ENCODE results near the gene PMVK.
"Not testable (repeated sequence)": the region's sequence is repeated elsewhere in the genome, so short reads cannot be mapped to it uniquely, and the experiment has no call there.

PMVK gene

GRCh38 chr1:154912755-154913154 lies 23.8 kb downstream of the PMVK start:
- DNase-seq = no peak

DNA sequence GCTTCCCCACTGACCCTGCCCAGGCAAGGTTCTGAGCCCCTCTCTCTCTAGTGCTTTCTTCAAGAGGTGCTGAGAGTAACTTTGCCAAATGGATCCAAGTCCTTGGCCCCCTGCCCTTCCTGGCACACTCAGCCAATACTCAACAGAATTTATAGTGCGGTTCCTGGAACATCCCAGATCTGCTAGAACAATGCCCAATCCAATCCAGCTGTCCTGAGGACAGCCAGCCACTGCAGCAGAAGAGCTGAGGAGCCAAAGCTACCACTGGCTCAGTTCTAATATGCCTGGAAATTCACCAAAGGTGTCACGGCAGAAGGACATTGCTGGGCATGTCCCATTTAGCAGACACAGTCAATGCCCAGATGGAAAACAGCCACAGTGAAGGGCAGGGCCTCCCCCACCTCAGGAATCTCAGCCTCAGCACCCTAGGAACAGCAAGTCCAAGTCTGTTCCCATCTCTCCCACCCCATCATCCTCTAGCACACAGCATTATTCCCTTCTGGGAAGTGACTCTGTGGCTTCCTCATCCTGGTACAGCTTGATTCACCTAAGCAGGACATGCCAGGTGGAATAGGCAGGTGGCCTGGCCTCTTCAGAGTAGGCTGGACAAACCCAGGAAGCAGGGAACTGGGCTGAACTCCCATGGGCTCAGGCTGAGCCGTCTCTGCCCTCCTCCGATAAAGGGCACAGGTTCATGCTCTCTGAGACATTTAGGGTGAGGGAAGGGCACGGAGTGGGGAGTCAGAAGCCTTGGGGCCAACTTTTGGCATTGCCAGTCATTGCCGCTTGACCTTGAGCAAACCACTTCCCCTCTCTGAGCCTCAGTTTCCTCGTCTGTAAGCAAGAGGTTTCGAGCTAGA lies 24.6 kb downstream of the PMVK start:
- no peak for DNase-seq

GRCh38 chr1:154910851-154911250 lies 25.7 kb downstream of the PMVK start:
- DNase-seq = no peak

GRCh38 chr1:154908937-154909336 lies 27.6 kb downstream of the PMVK start:
- DNase-seq = no peak

- not testable (repeated sequence) for DNase-seq
These were observed 28.4 kb downstream of the PMVK start for GRCh38 chr1:154908129-154908528.

- DNase-seq = no peak
These were observed 29.9 kb downstream of the PMVK start for GRCh38 chr1:154906621-154907081.

DNA sequence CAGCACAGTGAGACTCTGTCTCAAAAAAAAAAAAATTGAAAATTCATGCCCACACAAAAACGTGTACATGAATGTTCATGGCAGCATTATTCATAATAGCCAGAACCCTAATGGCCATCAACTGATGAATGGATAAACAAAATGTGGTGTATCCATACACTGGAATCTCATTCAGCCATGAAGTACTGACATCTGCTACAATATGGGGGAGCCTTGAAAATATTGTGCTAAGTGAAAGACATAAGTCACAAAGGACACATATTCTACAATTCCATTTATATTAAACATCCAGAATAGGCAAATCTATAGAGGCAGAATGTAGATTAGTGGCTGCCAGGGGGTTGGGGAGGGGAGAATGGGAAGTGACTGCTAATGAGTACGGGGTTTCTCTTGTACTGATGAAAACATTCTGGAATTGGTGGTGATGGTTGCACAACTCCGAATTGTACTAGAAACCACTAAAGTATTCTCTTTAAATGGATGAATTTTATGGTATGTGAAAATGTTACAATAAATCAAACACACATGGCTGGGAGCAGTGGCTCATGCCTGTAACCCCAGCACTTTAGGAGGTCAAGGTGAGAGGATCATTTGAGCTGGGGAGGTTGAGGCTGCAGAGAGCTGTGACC lies 33.5 kb downstream of the PMVK start:
- no peak for DNase-seq

DNA sequence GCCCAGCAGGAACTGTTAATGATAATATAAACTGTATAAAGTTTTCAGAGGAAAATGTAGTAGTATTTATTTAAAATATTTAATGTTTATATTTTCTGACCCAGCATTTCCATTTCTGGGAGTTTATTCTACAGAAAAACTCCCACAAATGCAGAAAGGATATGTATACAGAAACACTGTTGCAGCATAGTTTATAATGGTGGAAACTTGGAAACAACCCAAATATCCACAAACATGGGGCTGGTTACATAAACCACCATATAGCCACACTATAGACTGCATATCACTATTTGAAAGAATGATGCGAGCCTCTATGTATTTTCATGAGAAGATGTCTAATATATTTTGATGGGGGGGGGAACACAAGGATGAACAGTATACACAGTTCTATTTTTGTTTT lies 34.9 kb downstream of the PMVK start:
- no peak for DNase-seq

- DNase-seq = no peak
These were observed 37.5 kb downstream of the PMVK start for GRCh38 chr1:154899041-154899440.

- no peak for DNase-seq
These were observed 39.7 kb downstream of the PMVK start for GRCh38 chr1:154896771-154897286.

DNA sequence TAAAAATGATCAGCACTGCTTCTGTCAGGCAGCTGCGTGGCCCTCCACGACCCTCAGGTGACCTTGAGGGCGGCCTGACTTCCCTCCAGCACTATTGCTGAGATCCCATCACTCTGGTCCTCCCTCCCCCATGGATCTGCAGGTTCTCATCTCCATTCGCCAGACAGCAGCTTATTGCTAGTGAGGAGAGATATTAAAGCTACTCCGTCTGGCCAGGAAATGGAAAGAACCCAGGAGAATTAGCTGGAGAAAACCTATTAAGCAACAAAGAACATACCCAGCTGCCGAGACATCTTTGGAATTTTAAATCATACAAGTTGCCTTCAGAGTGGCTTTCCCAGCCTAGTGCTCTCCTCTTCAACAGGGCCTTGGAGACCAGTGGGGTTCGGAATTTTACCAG lies 40.7 kb downstream of the PMVK start:
- DNase-seq = no peak

GRCh38 chr1:154891452-154891851 lies 45.1 kb downstream of the PMVK start:
- no peak for DNase-seq

- no peak for DNase-seq
These were observed 47.8 kb downstream of the PMVK start for GRCh38 chr1:154888757-154889156.

- DNase-seq = no peak
These were observed 50.1 kb downstream of the PMVK start for GRCh38 chr1:154886281-154887015.

GRCh38 chr1:154884869-154885701 lies 51.4 kb downstream of the PMVK start:
- DNase-seq = no peak

DNA sequence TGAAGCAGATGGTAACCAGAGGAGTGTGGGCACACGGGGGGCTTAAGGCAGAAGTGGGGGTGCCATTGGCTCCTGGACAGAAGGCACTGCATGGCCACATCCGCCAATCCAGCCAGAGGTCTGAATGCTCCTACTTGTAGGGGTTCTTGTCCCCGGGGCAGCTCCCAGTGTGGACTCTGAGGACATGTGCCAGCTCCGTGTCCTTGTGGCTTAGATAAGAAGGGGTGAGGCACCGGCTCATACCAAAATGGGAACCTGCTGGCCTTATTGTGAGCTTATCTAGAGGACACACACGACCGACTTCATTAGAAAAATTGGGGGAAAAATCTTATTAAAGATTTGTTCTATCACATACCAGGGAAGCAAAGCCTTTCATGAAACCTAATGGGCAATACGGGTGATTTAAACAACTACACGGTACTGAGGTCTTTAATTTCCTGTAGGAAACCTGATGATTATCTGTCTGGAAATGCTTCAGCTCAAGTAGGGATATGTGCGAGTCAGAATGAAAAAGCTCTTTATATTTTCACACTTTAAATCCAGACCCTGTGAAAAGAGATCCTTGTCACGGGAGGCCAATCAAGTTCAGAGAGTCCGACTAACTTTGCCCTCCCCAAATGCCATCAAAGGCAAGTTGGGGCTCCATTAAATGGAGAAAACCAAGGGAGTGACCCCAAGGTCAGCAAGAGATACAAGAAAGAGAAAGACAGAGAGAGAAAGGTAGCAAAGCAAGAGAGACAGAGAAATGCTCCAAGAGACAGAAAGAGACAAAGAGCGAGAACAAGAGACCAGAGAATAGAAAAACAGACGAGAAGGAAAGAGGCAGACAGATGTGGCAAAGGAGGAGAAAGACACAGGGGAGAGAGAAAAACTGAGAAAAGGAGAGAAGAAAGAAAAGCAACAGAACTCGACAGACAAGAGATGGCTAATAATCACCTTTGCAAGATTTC lies 52.3 kb downstream of the PMVK start:
- DNase-seq = no peak

DNA sequence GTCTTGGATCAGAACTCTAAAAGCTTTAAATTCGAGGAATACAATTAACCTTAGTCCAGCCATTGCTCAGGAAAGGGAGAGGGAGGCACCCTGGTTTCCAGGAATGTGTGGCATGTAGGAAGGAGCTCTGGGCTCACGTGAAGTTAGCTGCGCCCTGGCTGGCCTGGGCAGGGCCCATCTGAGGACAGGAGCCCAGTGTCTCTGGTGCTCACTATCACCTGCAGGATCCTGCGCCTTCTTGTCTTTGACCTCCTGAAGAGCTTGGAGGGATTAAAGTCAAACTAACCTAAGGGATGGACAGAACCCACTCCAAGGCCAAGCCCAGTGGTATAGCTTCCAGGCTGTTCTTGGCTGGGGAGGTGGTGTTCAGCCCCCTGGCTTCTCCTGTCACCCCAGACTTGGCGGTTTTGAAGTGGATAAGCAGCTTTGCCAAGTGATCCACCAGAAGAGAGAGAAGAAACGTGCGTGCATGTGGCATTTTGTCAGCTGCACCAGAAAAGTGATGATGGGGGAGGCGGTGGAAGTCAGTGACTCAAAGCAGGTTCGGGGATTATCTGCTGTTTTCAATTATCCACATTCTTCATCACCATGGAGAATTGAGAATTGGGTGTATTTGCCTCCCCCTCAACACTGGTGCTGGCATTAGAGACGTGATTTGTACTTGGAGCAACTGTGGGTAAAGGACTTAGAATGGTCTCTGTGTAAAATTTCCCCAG lies 54.5 kb downstream of the PMVK start:
- no peak for DNase-seq

DNA sequence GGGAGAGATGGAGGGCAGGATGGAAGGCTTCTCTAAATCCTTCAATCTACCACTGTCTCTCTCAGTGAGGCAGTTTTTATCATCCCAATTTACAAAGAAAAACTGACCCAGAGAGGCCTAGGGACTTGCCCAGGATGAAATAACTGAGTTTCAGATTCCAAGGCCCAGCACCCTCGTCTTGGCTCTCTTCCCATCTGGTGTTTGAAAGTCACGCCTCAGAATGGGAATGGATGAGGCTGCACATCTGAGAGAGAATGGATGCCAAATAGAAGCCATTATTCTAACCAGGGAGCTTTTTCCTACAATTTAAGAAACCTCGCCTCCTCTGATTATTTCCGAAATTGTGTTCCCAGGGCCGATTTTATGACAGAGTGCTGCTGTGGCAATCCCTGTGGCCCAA lies 55.8 kb downstream of the PMVK start:
- DNase-seq = no peak

DNA sequence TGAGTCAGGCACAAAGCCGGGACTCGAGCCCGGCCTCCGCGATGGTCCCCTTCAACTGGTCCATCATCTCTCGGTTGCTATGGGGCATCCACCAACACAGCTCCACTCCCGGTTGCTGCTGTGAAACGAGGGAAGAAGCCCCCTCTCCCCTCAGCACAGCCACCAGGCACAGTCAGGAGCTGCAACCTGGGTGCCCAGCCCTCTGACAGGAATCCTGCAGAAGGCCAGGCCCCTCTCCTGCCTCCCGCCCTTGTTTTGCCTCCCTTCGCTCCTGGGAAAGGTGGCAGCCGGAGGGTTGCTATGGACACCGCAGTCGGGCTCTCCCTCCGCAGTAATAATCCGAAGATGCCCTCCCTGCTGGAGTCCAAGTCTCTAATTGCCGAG lies 57.5 kb downstream of the PMVK start:
- DNase-seq = no peak

GRCh38 chr1:154878371-154879037 lies 58.0 kb downstream of the PMVK start:
- peak; percentile 83 for DNase-seq
